ENCODE measurements around the gene TPST2.

DNA sequence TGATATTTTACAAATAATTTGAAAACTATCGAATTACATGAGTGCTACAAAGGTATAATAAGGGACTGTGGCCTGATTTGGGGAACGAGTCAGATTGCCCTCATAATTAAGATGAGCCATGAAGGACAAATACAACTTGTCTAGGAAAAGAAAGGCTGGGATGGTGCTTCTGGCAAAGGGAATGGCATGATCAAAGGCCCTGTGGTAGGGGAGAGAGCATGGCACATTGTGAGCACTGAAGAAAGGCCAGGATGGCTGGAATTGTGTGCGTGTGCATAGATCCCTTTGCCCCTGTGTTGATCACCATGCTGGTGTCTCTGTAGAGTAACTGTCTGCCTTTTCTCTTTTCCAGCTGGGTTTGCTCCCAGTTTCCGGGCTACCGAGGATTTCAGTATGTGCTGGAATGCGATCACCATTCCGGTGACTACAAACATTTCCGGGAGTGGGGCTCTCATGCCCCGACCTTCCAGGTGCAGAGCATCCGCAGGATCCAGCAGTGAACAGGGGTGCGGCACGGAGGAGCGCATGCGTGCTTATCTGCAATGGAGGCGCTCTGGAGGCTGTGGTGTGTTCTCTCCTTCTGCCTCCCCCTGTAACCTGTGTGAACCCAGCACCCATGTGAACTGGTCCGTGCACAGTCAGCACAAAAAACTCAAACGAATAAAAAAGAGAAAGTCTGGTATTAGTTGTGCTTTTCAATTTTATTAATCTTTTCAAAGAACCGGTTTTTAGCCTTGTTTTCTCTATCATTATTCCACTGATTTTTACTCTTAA is 40.2 kb upstream of the TPST2 start:
- TF ChIP-seq, protein P1, sequence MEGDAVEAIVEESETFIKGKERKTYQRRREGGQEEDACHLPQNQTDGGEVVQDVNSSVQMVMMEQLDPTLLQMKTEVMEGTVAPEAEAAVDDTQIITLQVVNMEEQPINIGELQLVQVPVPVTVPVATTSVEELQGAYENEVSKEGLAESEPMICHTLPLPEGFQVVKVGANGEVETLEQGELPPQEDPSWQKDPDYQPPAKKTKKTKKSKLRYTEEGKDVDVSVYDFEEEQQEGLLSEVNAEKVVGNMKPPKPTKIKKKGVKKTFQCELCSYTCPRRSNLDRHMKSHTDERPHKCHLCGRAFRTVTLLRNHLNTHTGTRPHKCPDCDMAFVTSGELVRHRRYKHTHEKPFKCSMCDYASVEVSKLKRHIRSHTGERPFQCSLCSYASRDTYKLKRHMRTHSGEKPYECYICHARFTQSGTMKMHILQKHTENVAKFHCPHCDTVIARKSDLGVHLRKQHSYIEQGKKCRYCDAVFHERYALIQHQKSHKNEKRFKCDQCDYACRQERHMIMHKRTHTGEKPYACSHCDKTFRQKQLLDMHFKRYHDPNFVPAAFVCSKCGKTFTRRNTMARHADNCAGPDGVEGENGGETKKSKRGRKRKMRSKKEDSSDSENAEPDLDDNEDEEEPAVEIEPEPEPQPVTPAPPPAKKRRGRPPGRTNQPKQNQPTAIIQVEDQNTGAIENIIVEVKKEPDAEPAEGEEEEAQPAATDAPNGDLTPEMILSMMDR (conservative IDR thresholded peaks at IDR 0.05 in 1 of 2, IDR thresholded peaks at IDR 0.05 in 1 of 2; ENCODE audit: extremely low read depth in 1 of 2, insufficient read depth in 1 of 2, low read depth in 1 of 2, low read length in 2 of 2), result no peak
- TF ChIP-seq EZH2 (IDR thresholded peaks at IDR 0.05; ENCODE audit: borderline replicate concordance, low read length), result no peak

Measured in mammary epithelial cell (primary cell).